HCT116 (cell line): Measurements from ENCODE around the gene MYBPH.

Source experiments
- JUND ChIP-seq: IDR thresholded peaks from 2 replicates; pipeline ENCODE4 v1.6.1; 2012
- YY1 ChIP-seq: IDR thresholded peaks from 2 replicates; pipeline ENCODE4 v1.6.1; 2011; ENCODE audit warnings: low read length, low read depth, moderate library complexity, mild to moderate bottlenecking; ENCODE audit not compliant: insufficient replicate concordance; ENCODE audit errors: extremely low read depth
- ZNF274 ChIP-seq: fragments of 200-500 bp; sonication (Bioruptor generic); IDR thresholded peaks from 2 replicates; pipeline ENCODE4 v1.6.1; 2014; ENCODE audit warnings: mild to moderate bottlenecking, low read depth, low read length, inconsistent platforms
- TF ChIP-seq, protein P1 (sequence below), 3 experiments: fragments of 200-600 bp in 1 of 3; sonication (generic) in 1 of 3; IDR thresholded peaks in 2 of 3; conservative IDR thresholded peaks in 1 of 3; 2 replicates each; pipeline ENCODE4 v1.5.1; 2012 to 2017; ENCODE audit warnings: low read depth in 2 of 3, low read length in 2 of 3, antibody characterized with exemption in 1 of 3, borderline replicate concordance in 1 of 3, control low read depth in 1 of 3, mild to moderate bottlenecking in 1 of 3, mixed read lengths in 1 of 3, mixed run types in 1 of 3, moderate library complexity in 1 of 3; ENCODE audit not compliant: insufficient read depth in 1 of 3

DNA sequence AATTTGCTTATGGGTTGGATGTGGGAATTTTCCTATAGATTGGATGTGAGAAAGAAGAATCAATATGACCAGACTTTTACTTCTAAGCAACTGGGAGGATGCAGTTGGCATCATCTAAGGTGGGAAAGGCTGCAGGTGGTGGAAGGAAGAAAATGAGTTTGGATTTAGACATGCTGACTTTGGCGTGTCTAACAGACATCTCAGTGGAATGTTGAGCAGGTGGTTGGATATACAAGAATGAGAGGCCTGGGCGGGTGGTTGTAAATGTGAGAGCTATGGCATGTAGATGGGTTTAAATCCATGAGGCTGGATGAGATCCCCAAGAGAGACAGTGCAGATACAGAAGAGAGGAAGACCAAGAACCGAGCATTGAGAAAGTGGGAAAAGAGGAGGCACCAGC, 37.6 kb downstream of the MYBPH start:
- TF ChIP-seq, protein P1, sequence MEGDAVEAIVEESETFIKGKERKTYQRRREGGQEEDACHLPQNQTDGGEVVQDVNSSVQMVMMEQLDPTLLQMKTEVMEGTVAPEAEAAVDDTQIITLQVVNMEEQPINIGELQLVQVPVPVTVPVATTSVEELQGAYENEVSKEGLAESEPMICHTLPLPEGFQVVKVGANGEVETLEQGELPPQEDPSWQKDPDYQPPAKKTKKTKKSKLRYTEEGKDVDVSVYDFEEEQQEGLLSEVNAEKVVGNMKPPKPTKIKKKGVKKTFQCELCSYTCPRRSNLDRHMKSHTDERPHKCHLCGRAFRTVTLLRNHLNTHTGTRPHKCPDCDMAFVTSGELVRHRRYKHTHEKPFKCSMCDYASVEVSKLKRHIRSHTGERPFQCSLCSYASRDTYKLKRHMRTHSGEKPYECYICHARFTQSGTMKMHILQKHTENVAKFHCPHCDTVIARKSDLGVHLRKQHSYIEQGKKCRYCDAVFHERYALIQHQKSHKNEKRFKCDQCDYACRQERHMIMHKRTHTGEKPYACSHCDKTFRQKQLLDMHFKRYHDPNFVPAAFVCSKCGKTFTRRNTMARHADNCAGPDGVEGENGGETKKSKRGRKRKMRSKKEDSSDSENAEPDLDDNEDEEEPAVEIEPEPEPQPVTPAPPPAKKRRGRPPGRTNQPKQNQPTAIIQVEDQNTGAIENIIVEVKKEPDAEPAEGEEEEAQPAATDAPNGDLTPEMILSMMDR (IDR thresholded peaks at IDR 0.05 in 2 of 3, conservative IDR thresholded peaks at IDR 0.05 in 1 of 3; ENCODE audit: borderline replicate concordance in 1 of 3, insufficient read depth in 1 of 3, low read depth in 2 of 3, low read length in 2 of 3) = no peak
- no peak for TF ChIP-seq ZNF274
- TF ChIP-seq YY1 = no peak
- TF ChIP-seq JUND = no peak
